Left renal cortex interstitium (tissue), 4 donors: Measurements from ENCODE around the gene XPNPEP1. TPM values are rescaled to one million over a fixed set of nuclear protein-coding genes. Genes with fewer than 3 reads are reported as not detected.
"Not testable (repeated sequence)": the region's sequence is repeated elsewhere in the genome, so short reads cannot be mapped to it uniquely, and the experiment has no call there.

Experiments
- DNase-seq, 4 donors: peaks; one replicate each; pipeline ENCODE4 v3.0.0-alpha.2; 2013; ENCODE audit warnings: low read depth in 4 of 4, low spot score in 2 of 4, missing footprints in 1 of 4
- polyA plus RNA-seq, 4 donors: library from polyadenylated mRNA; unstranded; fragments of 120-200 nt; gene quantifications; one replicate each; pipeline ENCODE4 v1.2.1, GENCODE V29; 2013; ENCODE audit not compliant: insufficient read length in 4 of 4

Gene XPNPEP1
- polyA plus RNA-seq, 4 donors: 78.9 to 88.3 (median 83.5) TPM

- DNase-seq: no peak
Observed at GRCh38 chr10:109926061-109926745, 2.9 kb upstream of the XPNPEP1 start.

GRCh38 chr10:109924967-109925620 is 1.8 kb upstream of the XPNPEP1 start:
- DNase-seq: no peak

DNA sequence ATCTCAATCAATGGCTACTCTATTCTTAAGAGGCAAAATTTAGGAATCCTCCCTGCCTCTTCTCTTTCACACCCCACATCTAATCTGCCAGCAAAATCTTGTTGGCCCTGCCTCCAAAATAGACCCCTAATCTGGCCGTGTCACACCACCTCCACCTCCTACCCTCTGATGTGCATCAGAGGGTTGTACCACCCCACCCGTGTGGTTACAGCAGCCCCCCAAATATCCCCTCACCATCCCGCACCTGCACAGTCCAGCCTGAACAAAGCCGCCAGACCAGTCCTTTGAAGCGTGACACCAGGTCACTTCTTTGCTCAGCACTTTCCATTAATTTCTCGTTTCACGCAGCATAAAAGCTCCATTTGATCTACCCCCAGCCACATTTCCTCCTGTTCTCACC is 776 bp upstream of the XPNPEP1 start:
- no peak for DNase-seq

DNA sequence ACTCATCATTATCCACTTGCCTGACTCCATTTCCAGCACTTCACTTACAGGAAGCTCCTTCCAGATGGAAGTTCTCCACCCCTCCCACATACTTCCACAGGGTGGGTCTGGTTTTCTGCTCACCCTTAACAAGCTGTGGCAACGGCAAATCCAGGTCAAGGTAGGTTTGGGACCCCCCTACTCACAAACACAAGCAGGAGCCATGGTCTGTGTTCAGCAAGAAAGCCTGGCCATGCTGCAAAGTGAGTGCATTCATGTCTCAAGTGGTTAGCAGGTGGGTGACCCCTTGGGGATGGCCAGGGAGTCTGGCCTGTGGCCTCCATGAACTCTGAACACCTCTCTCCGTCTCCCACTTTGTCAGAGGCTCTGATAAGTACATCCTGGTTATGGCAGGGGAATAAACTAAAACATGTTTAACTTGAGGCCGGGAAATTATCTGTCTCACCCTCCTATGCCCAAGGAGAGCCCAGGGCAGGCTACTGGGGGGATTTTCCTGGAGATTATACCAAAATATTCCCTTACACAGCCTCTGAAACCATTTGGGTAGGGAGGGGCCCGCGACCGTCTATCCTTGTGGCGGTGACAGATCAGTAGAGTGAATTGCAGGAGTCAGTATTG is 844 bp downstream of the XPNPEP1 start:
- DNase-seq: no peak

DNA sequence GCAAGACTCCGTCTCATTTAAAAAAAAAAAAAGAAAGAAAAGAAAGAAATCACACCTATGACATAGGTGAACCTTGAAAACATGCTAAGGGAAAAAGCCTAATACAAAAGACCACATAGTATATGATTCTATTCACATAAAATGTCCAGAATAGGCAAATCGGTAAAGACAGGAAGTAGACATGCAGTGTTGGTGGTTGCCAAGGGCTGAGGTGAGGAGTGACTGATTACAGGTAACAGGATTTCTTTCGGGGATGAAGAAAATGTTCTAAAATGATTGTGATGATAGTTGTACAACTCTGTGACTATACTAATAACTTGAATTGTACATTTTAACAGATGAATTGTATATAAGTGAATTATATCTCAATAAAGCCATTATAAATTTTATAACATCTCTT is 3.3 kb downstream of the XPNPEP1 start:
- DNase-seq: no peak

- DNase-seq: no peak
Observed at GRCh38 chr10:109919220-109919619, 4.1 kb downstream of the XPNPEP1 start.

DNA sequence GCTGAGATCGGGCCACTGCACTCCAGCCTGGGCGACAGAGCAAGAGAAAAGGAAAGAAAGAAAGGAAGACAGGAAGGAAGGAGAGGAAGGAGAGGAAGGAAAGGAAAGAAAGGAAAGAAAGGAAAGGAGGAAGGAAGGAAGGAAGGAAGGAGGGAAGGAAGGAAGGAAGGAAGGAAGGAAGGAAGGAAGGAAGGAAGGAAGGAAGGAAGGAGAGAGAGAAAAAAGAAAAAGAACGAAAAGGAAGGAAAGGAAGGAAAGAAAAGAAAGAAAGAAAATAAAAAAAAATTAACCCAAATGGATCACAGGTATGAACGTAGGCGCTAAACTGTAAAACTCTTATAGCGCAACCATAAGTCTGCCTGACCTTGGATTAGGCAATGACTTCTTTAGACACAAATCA is 4.6 kb downstream of the XPNPEP1 start:
- not testable (repeated sequence) for DNase-seq

GRCh38 chr10:109915566-109915965 is 7.7 kb downstream of the XPNPEP1 start:
- no peak for DNase-seq

DNA sequence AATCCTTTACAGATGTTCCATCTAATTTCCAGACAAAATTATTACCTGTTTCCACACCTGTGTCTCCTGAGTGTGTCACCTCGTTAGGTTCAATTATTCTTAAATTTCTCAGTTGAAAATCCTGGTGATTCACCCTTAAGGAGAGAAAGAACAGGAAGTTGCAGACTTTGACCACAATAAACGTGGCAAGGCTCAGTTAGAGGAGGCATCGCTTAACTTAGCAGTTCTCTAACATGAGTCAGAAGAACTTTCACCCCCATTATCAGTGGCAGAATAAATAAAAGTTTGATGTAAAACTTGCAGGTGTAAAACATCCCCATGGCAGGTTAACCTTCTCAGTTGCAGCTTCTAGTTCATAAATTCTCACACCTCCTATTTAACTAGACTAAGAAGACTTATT is 8.3 kb downstream of the XPNPEP1 start:
- DNase-seq: no peak

DNA sequence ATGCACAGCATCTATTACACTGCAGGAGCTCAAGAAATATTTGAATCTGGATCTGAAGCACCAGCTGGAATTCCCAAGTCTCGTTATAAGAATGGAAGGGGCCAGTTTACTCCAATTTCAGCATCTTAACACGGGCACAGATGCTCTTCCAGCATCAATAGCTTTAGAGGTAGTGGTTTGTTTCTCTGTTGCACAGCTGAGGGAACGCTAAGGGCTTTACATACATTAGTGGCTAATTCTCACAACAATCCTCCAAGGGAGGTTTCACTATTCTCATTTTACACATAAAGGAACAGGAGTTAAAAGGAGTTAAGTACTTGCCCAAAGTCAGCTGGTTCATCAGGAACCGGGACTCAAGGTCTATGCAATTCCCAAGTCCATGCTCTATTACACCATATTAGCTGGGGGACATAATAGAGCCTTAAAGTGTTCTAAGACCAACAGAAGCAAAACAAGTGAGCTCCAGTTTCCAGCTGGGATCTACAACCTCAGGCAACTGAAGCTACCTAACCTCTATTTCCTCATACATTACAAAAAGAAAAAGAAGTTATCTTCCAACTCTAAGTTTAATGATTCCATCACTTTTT is 9.9 kb downstream of the XPNPEP1 start:
- no peak for DNase-seq

GRCh38 chr10:109912335-109913281 is 10.7 kb downstream of the XPNPEP1 start:
- no peak for DNase-seq

- DNase-seq: no peak
Observed at GRCh38 chr10:109911903-109912302, 11.4 kb downstream of the XPNPEP1 start.

DNA sequence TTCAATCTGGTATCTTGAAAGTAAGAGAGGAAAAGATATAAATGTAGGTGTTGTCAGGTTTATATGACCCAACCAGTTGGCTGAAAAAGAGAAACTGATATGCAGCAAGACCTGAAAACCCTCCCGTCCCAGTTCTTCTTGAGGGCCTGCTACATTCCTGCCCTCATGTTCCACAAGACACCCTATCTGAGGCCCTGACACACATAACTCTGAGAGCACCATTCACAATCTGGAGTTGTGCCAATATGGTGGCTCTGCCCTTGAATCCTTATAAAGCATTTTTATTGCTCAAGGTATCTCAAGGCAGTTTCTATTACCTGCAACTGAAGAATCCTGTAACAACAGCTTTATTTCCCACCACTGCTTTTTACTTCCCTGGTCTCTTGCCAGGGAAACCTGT is 17.0 kb downstream of the XPNPEP1 start:
- no peak for DNase-seq

DNA sequence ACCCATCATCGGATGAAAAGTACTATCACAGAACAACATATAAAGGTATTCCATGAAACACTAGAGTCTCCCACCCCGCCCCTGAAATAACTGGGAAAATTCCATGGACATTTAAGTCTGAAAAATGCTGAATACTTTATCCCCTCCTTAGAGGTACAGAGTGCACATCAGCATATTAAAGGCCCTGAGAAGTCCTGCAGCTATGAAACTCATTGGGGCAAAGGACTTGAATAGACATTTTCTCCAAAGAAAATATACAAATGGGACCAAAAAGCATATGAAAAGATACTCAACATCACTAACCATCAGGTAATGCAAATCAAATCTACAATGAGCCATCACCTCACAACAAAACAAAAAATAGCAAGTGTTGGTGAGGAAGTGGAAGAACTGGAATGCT is 18.9 kb downstream of the XPNPEP1 start:
- no peak for DNase-seq

- no peak for DNase-seq
Observed at GRCh38 chr10:109902992-109903947, 20.0 kb downstream of the XPNPEP1 start.

DNA sequence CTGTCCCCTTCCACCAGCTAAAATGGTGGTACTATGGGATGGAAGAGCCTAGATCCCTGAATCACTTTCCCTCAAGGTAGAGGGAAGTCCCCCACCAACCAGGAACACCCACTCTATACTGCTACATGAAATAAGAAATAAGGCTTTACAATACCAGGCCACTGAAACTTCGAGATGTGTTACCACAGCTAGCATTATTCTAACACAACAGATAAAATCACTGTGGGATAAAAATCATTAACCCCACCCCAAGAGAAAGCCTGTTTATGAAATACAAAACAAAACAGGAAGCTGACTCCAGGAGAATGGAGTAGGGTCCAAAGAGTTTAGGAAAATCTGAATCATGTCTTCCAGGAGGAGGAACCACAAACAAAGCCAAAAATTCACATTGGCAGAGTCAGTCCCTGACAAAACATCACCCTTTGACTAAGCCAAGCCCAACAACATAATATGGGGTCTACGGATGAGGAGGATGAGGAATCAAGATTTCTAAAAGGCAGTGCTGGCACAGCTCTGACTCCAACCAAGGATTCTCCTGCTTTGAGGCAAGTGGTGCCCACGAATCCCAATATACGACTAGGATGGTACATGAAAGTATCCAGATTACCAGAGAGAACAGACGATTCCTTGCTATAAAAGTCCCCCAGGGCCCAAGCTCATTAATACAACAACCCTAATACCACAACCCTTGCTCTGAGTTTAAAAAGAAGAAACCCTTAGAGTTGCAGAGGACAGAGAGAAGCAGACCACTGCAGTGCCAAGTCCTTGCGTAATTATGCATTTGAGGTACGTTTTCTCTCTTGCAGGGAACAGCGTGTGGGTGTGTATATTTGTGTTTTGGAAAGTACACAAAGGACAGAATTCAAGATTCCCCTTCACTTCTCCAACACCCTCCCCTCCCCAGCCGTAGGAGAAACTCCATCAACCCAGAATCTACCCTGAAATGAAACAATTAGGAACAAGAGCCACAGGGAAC is 23.7 kb downstream of the XPNPEP1 start:
- DNase-seq: no peak

- DNase-seq: no peak
Observed at GRCh38 chr10:109898666-109899355, 24.5 kb downstream of the XPNPEP1 start.

DNA sequence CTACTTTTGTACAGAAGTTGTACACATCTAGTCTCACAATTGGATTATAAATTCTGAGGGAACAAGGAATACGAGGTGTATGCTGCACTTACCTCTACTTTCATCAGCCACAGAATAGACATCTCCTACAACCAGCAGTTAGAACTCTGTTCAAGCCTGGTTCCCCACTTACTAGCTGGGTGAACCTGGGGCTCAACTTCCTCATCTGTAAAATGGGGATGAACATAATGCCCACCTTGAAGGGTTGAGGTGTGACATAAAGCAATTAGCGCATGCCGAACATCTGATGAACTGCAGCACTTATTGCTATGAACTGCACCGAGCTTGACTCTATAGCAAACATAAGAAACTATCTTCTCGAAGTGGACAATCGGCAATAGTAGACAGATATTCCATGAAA is 25.3 kb downstream of the XPNPEP1 start:
- DNase-seq: no peak
